Sigmoid colon (tissue), 7 donors: ENCODE measurements around the gene SLC15A3. TPM values are rescaled to one million over a fixed set of nuclear protein-coding genes. Genes with fewer than 3 reads are reported as not detected.

Source experiments
- DNase-seq: peaks from one replicate; pipeline ENCODE4 v3.0.0-alpha.2; 2019
- H3K27ac ChIP-seq, 4 donors: fragments of 200-600 bp; sonication (generic); one replicate each; pipeline ENCODE4 v1.5.1; 2016 to 2019; ENCODE audit warnings: mild to moderate bottlenecking in 1 of 4
- H3K27me3 ChIP-seq, 3 donors: fragments of 200-600 bp; sonication (generic); one replicate each; pipeline ENCODE4 v1.5.1; 2019; ENCODE audit warnings: mild to moderate bottlenecking in 1 of 3
- H3K36me3 ChIP-seq, 4 donors: fragments of 200-600 bp; sonication (generic); one replicate each; pipeline ENCODE4 v1.5.1; 2016 to 2019
- H3K4me1 ChIP-seq, 4 donors: fragments of 200-600 bp; sonication (generic); one replicate each; pipeline ENCODE4 v1.5.1; 2017 to 2019
- H3K4me3 ChIP-seq, 4 donors: fragments of 200-600 bp; sonication (generic); one replicate each; pipeline ENCODE4 v1.5.1; 2017 to 2019; ENCODE audit warnings: mild to moderate bottlenecking in 2 of 4, moderate library complexity in 1 of 4
- H3K9me3 ChIP-seq, 4 donors: fragments of 200-600 bp in 3 of 4; sonication (generic) in 3 of 4; one replicate each; pipeline versions ENCODE4 v1.5.1 to v1.6.1; 2013 to 2019
- EP300 ChIP-seq, 4 donors: sonication (generic); formaldehyde crosslinking; IDR thresholded peaks; one replicate each; pipeline ENCODE4 v1.6.1; 2017; ENCODE audit warnings: antibody characterized with exemption in 4 of 4
- POLR2A ChIP-seq, 2 donors: fragments of 450-650 bp; IDR thresholded peaks; one replicate each; pipeline ENCODE4 v1.6.1; 2016; ENCODE audit warnings: antibody characterized with exemption in 2 of 2, mild to moderate bottlenecking in 2 of 2, moderate library complexity in 2 of 2
- POLR2AphosphoS5 ChIP-seq, 4 donors: sonication (generic); formaldehyde crosslinking; IDR thresholded peaks; one replicate each; pipeline ENCODE4 v1.6.1; 2017; ENCODE audit warnings: antibody characterized with exemption in 4 of 4
- WGBS, 2 donors: extraction: QIAGEN DNeasy Blood & Tissue Kit; methylation state at CpG; one replicate each; pipeline ENCODE4 v1.1.7; 2013; 5-methylcytosine and 5-hydroxymethylcytosine counted together
- intact Hi-C: fragments of 100-400 bp; cut with DNase I; formaldehyde crosslinking; loops from one replicate; pipeline ENCODE4 v1.15.1; 2023
- polyA plus RNA-seq, 3 donors: library from polyadenylated mRNA; stranded (reverse); fragments of 200-250 nt; gene quantifications; one replicate each; pipeline ENCODE4 v1.2.3, GENCODE V29; 2013
- total RNA-seq, 4 donors: library from RNA; depleted of rRNA; stranded (reverse); fragments of >200 nt; gene quantifications; one replicate each; pipeline ENCODE4 v1.1.0, GENCODE V29; 2016
- TF ChIP-seq, protein P1 (sequence below), 4 experiments: fragments of 450-650 bp in 3 of 4; fragments of 200-600 bp in 1 of 4; IDR thresholded peaks; one replicate each; pipeline ENCODE4 v1.5.1; 2016 to 2019; ENCODE audit warnings: antibody characterized with exemption in 4 of 4, mild to moderate bottlenecking in 3 of 4, moderate library complexity in 2 of 4
- donor health status: healthy with polysubstance abuse.
- donor health status: Bipolar disorder and iron deficiency.
- donor health status: healthy.

Gene SLC15A3
- total and polyA plus RNA-seq, 7 donors: 12.8 to 43.9 (median 21.3) TPM

DNA sequence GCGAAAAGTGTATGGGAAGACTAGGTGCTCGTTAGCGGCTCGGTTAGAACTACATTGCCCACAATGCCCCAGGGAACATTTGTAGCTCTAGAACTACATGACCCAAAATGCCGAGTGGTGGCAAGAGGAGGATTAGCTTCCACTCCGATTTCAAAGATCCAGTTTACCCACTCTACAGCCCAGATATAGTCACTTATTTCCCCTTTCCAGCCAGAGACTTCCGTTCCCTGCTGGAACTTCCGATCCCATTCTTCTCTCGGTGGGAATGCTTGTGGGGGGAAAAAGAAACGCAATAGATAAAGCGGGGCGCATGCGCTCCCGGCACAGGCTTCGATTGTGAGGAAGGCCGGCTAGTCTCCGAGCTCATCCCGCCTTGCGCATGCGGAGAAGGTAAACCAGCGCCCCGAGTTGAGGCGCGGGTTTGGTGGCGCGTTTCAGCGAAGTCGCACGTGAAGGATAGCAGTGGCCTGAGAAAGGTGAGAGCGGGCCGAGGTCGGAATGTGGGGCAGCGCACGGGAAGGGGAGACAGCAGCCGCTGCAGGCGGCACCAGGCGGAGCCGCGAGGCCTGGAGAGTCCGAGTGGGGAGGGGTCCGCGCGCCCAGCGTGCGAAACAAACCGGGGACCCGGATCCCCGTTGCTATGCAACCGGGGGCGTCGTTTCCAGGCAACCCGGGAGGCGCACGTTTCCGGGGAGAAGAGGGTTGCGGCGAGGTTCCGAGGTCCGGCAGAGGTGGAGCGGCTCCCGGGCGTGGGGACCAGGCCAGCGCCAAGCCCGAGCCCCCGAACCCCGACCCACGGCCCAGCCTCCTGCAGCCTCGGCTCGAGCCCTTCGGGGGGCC lies 38.0 kb downstream of the SLC15A3 start, which contains the start of gene TMEM109:
TSS of gene TMEM109 (plus strand) at position 366 of the 840 bp plus-strand sequence. CDS start 5,536 bp downstream, outside the sequence.
- TF ChIP-seq, protein P1, sequence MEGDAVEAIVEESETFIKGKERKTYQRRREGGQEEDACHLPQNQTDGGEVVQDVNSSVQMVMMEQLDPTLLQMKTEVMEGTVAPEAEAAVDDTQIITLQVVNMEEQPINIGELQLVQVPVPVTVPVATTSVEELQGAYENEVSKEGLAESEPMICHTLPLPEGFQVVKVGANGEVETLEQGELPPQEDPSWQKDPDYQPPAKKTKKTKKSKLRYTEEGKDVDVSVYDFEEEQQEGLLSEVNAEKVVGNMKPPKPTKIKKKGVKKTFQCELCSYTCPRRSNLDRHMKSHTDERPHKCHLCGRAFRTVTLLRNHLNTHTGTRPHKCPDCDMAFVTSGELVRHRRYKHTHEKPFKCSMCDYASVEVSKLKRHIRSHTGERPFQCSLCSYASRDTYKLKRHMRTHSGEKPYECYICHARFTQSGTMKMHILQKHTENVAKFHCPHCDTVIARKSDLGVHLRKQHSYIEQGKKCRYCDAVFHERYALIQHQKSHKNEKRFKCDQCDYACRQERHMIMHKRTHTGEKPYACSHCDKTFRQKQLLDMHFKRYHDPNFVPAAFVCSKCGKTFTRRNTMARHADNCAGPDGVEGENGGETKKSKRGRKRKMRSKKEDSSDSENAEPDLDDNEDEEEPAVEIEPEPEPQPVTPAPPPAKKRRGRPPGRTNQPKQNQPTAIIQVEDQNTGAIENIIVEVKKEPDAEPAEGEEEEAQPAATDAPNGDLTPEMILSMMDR (IDR thresholded peaks at IDR 0.05): peak in 1 of 4 experiments; percentile 10
- TF ChIP-seq EP300 (IDR thresholded peaks at IDR 0.05) (no peak), POLR2A (IDR thresholded peaks at IDR 0.05) (peak in 1 of 2 donors; percentile 21), POLR2AphosphoS5 (IDR thresholded peaks at IDR 0.05) (peak in 3 of 4 donors; percentile 71 to 83 (median 75))
- H3K4me3 ChIP-seq: peak within 1 kb of the TSS; percentile 82 to 84 (median 83)
- H3K36me3 ChIP-seq: no peaks in the 10 kb centered on the region
- H3K27ac ChIP-seq: peak within 1 kb of the TSS; percentile 91 to 98 (median 95)
- no peaks in the 10 kb centered on the region for H3K9me3 ChIP-seq
- H3K4me1 ChIP-seq: peaks cover 0 to 38% (median 28%) of the 10 kb centered on the region in 4 donors
- 0 to 1% methylated on average over 70 of the region's 70 CpGs for WGBS, 2 donors
- peak; percentile 94 for DNase-seq
- no peaks in the 10 kb centered on the region for H3K27me3 ChIP-seq
- intact Hi-C loops: loop anchor here (2.0 to 10.0 kb wide), 4 partner anchors 37 to 1359 kb away; partner anchors contain the start of gene VPS37C

DNA sequence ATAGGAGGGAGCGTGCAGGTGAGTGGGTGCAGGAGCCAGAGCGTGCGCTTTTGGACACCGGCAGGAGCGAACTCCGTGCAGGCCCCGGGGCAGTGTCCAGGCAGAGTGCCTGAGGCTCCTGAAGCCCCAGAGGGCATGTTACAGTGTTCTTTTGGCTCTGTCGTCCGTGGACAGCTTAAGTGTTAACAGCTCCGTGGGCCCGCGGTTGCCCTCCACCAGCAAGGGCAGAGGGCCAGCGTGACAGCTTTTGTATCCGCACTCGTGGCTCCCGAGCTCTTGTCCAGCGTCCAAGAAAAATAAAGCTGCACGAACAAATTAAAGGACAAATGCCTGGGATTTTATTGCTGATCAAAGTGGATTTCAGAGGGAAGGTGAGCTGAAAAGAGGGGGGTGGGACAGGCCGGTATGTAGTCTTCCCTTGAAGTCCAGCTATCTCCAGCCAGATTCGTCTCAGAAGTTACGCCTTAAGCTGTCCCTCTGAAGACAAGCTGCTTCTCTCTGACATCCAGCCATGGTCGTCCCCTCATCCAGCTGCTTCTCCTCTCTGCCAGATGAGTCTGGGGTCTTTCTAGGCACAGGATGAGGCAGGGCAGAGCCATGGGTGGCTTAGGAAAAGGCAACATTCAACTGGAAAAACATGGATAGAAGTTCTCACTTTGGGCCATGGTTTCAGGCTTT lies 39.0 kb downstream of the SLC15A3 start:
- Histone ChIP-seq H3K27me3 (no peaks in the 10 kb centered on the region), H3K4me3 (peak overlapping the region in 2 of 4 donors; percentile 82 to 83), H3K36me3 (no peaks in the 10 kb centered on the region), H3K4me1 (peaks cover 0 to 35% (median 23%) of the 10 kb centered on the region in 4 donors), H3K27ac (peak overlapping the region; percentile 91 to 98 (median 95)), H3K9me3 (no peaks in the 10 kb centered on the region)
- intact Hi-C loops: loop anchor here (2.0 to 10.0 kb wide), 3 partner anchors 248 to 1358 kb away; partner anchors contain the start of gene VPS37C
- no peak for TF ChIP-seq POLR2AphosphoS5 (IDR thresholded peaks at IDR 0.05)
- TF ChIP-seq POLR2A (IDR thresholded peaks at IDR 0.05): no peak
- TF ChIP-seq, protein P1 (IDR thresholded peaks at IDR 0.05): no peak
- no peak for TF ChIP-seq EP300 (IDR thresholded peaks at IDR 0.05)
- DNase-seq: peak; percentile 63
- 89 to 91% methylated on average over 22 of the region's 22 CpGs for WGBS, 2 donors

DNA sequence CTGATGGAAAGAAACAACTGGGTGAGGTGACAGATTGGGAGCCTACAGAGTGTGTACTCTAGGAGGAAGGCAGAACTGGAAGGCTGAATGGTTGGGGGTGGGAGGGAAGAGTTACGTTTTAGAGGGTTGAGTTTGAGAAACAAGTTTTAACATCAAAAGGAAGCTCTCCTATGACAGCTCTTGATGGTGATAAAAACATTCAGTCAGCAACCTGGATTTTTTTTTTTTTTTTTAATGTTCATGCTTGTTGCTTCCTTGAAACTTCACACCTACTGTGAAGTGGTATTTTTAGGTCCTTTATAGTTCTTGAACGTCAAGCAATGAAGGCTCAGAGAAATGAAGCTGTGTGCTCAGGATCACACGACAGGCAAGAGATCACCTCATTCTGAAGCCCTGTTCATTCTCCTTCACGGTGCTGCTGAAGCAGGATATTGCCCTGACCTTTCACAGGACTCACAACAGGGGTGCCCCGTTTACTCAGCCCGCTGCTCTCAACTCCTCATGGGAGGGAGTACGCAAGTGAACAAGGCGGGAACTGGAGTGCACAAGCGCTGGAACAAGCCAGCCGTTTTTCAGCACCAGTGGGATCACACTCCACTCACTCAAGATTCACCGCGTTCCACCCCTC lies 39.6 kb downstream of the SLC15A3 start:
- DNase-seq: no peak
- intact Hi-C loops: loop anchor here (2.0 to 10.0 kb wide), 3 partner anchors 248 to 1358 kb away; partner anchors contain the start of gene VPS37C
- H3K27me3 ChIP-seq: no peaks in the 10 kb centered on the region
- no peaks in the 10 kb centered on the region for H3K9me3 ChIP-seq
- peak overlapping the region in 1 of 4 donors; percentile 93 for H3K27ac ChIP-seq
- peaks cover 0 to 36% (median 23%) of the 10 kb centered on the region in 4 donors for H3K4me1 ChIP-seq
- TF ChIP-seq POLR2A (IDR thresholded peaks at IDR 0.05) (no peak), POLR2AphosphoS5 (IDR thresholded peaks at IDR 0.05) (no peak), EP300 (IDR thresholded peaks at IDR 0.05) (no peak)
- TF ChIP-seq, protein P1 (IDR thresholded peaks at IDR 0.05): no peak
- no peak overlapping the region for H3K4me3 ChIP-seq
- H3K36me3 ChIP-seq: no peaks in the 10 kb centered on the region
- 70 to 81% methylated on average over 12 of the region's 12 CpGs for WGBS, 2 donors

DNA sequence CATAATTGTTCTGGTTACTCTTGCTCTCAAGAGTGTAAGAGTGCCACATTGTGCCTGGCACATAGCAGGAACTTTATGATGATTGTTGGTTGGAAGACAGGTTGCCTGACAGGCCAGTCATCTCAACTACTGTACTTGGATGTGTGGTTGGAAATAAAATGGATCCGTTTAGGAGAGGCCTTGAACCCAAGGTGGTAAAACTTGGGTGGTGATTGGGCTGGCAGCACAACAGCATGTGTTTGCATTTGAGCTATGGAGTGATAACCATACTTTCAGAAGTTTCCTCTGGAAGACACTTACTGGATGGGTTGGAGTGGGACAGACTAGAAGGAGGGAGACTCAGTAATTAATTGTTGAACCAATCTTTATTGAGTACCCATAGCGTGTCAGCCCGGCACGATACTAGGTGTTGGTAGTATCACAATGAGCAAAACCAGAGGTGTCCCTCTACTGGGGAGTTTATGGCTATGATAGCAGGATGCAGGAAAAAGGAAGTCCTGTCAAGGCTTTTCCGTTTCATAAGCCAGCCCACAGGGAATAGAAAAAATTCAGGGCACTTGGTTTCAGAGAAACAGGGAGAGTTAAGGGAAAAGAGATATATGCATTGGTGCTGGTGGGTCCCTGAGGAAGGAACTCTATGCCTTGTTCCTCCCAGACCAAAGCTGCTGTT lies 41.1 kb downstream of the SLC15A3 start:
- H3K27me3 ChIP-seq: no peaks in the 10 kb centered on the region
- TF ChIP-seq POLR2AphosphoS5 (IDR thresholded peaks at IDR 0.05) (no peak), EP300 (IDR thresholded peaks at IDR 0.05) (no peak), POLR2A (IDR thresholded peaks at IDR 0.05) (no peak)
- TF ChIP-seq, protein P1 (IDR thresholded peaks at IDR 0.05): no peak
- WGBS, 2 donors: 62 to 64% methylated on average over 5 of the region's 5 CpGs
- no peak overlapping the region for H3K4me3 ChIP-seq
- no peaks in the 10 kb centered on the region for H3K9me3 ChIP-seq
- H3K4me1 ChIP-seq: peaks cover 0 to 30% (median 21%) of the 10 kb centered on the region in 4 donors
- H3K36me3 ChIP-seq: no peaks in the 10 kb centered on the region
- DNase-seq: peak; percentile 58
- intact Hi-C loops: loop anchor here (10.0 kb wide), 2 partner anchors 1064 to 1356 kb away; no protein-coding TSS in a partner anchor
- H3K27ac ChIP-seq: no peak overlapping the region
